ENCODE measurements around the gene KLF12.

DNA sequence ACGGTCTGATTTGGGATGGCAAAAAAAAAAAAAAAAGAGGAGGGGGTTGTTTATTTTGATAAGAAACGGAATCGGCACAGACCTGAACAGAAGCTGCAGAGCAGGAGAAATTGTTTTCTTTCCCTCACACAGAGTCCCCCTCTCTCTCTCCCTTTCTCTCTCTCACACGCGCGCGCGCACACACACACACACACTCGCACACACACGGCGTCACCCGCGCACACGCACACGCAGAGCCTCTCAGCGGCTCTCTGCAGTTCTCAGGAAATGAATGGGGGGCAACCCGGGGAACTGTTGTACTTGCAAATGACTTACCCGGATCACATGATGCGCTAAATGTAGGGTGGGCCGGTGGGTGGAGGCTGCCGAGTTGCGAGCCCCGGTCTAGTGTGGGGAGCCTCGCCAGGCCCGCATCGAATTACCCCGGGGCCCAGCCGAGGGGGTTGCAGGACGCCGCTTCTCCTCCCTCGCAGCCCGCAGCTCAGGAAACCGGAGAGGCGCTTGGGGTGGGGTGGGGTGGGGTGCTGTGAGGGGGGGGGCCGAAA, 475 bp downstream of the KLF12 start:
- TF ChIP-seq, protein P1, sequence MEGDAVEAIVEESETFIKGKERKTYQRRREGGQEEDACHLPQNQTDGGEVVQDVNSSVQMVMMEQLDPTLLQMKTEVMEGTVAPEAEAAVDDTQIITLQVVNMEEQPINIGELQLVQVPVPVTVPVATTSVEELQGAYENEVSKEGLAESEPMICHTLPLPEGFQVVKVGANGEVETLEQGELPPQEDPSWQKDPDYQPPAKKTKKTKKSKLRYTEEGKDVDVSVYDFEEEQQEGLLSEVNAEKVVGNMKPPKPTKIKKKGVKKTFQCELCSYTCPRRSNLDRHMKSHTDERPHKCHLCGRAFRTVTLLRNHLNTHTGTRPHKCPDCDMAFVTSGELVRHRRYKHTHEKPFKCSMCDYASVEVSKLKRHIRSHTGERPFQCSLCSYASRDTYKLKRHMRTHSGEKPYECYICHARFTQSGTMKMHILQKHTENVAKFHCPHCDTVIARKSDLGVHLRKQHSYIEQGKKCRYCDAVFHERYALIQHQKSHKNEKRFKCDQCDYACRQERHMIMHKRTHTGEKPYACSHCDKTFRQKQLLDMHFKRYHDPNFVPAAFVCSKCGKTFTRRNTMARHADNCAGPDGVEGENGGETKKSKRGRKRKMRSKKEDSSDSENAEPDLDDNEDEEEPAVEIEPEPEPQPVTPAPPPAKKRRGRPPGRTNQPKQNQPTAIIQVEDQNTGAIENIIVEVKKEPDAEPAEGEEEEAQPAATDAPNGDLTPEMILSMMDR (conservative IDR thresholded peaks at IDR 0.05) = no peak
- no peak for TF ChIP-seq ZFX (IDR thresholded peaks at IDR 0.05)
